ENCODE measurements around the gene SIK3.
A peak's percentile ranks its signal among the peaks of the same experiment; 100 is the strongest.
"Not testable (repeated sequence)": the region's sequence is repeated elsewhere in the genome, so short reads cannot be mapped to it uniquely, and the experiment has no call there.

The SIK3 gene

DNA sequence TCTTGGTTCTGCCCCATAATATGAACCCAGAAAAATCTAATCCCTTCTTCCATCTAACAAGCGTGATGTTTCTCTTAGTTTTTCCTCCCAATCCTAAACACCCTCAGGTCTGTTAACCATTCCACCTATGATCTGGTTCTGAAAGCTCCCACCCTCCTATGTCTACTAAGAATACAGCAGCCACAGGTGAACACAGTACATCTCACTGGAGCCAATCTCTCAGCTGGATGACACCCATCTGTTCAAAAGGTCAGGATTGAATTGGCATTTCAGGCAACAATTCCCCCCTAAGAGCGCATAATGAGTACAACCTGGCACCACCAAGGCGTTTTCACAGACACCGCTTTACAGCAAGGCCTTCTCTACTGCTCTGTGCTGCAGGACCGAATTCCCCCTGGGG lies 241.8 kb downstream of the SIK3 start:
- DNase-seq: no peak

DNA sequence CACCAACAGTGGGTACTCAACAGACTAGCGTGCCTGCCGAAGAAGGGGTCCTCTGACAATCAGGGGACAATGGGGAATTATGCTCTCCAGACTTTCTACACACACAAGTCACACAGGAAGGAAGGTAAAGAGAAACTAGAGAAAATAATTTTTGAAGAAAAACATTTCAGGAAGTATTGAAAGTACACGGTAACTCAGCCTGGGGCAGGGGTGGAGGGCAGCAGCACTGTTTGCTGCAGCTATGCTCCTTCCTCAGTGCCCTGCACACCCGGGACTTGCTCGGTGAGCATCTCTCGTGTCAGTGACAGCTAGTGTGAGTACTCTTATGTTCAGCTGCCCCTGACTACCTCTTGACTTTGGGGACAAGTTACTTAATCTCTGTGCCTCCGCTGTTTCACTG lies 242.8 kb downstream of the SIK3 start:
- no peak for DNase-seq

GRCh38 chr11:116853461-116854073 lies 244.7 kb downstream of the SIK3 start:
- DNase-seq: peak; percentile 82

GRCh38 chr11:116852261-116853031 lies 245.8 kb downstream of the SIK3 start:
- DNase-seq: no peak

DNA sequence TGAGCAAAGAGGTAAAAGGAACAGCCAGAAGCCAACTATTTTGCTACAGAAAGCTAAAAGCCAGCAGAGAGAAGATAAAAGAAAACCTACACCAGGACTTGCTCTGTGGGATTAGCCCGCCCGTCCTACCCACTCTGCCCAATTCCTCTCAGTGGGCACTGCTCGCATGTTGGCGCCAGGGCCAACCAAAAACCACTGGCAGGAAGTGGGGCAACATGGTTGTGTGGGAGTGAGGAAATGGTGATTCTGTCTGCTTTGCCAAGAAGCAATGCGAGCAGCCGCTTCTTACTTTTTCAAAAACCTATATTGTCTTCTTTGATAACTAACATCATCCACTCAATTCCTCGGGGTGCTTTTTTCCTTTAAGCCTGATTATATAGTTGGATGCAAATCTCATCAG lies 246.6 kb downstream of the SIK3 start:
- peak; percentile 62 for DNase-seq

DNA sequence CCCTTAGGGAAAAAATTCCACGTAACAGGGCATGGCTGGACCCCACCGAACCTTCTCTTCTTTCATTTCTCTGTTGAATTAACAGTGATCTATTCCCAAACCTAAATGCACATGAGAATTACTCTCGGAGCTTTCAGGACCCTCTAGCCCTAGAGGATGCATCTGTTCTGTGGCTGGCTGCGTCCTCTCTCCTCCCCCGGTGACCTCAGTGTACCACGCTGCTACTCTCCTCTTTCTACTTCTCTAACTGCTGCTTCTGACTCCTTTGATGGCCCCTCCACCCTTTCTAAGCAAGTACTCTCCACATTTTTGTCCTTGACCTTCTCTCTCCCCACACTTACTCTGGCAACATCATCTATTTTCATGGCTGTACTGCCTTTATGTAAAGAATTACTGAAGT lies 248.7 kb downstream of the SIK3 start:
- DNase-seq: no peak

- DNase-seq: no peak
These were observed 249.2 kb downstream of the SIK3 start for GRCh38 chr11:116849060-116849459.

DNA sequence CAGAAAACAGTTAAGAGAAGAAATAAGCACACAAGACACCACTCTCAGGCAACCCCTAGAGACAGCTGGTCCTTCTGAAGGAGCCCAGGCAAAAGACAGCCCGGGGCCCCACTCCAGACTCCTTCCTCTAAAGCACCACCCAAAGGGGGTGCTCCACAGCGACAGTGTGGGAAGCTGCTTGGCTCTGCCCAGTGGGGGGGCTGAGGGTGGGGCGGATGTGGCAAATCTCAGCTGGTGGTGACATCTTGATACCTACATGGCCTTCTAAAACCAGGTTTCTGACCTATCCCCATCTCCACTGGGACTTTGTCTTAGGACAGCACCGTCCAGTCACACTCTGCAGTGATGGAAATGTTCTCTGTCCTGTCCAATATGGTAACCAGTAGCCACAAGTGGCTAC lies 250.6 kb downstream of the SIK3 start:
- DNase-seq: no peak

- no peak for DNase-seq
These were observed 253.5 kb downstream of the SIK3 start for GRCh38 chr11:116844722-116845121.

DNA sequence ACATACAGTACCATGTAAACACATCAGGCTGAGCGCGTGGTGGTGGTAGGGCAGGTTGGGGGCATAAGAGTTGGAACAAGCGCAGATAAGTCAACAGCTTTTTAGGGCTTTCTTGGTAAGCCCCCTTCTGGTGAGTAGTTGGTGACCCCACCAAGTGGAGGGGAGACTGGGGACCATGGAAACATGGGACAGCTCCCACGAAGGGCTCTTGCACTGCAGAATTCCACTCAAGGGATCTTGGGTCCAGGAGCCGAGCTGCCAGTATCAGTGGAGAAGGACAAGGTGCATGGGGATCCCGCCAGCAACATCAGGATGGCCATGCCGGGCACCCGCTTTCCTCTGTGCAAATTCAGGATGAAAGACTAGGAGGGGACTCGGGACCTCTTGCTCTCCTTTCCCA lies 254.6 kb downstream of the SIK3 start:
- DNase-seq: no peak

- DNase-seq: no peak
These were observed 255.3 kb downstream of the SIK3 start for GRCh38 chr11:116842909-116843308.

GRCh38 chr11:116842117-116842516 lies 256.1 kb downstream of the SIK3 start:
- no peak for DNase-seq

GRCh38 chr11:116840746-116841296 lies 257.4 kb downstream of the SIK3 start:
- no peak for DNase-seq

GRCh38 chr11:116840224-116840745 lies 257.9 kb downstream of the SIK3 start:
- DNase-seq: no peak

GRCh38 chr11:116838321-116839084 lies 259.7 kb downstream of the SIK3 start:
- DNase-seq: no peak

- DNase-seq: no peak
These were observed 260.8 kb downstream of the SIK3 start, which contains the start of gene APOA1 for GRCh38 chr11:116837231-116838091. TSS of gene APOA1 (minus strand) at chr11:116837622. CDS start at chr11:116837387, 235 bp downstream.

DNA sequence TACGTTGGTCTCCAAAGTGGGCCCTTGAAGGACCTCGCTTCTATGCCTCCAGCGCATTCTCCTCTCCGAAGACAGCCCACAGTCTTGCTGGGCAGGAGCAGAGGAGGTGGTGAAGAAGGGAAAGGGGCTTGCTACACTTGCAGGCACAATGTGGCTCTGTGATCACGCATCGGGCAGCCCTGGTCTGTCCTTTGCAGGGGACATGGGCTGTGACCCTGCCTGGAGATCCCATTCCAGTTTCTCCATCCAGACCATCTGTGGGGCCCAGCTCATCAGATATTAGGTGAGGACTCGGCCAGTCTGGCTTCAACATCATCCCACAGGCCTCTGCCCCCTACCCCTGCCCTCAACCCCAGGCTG lies 261.6 kb downstream of the SIK3 start:
- DNase-seq: no peak

DNA sequence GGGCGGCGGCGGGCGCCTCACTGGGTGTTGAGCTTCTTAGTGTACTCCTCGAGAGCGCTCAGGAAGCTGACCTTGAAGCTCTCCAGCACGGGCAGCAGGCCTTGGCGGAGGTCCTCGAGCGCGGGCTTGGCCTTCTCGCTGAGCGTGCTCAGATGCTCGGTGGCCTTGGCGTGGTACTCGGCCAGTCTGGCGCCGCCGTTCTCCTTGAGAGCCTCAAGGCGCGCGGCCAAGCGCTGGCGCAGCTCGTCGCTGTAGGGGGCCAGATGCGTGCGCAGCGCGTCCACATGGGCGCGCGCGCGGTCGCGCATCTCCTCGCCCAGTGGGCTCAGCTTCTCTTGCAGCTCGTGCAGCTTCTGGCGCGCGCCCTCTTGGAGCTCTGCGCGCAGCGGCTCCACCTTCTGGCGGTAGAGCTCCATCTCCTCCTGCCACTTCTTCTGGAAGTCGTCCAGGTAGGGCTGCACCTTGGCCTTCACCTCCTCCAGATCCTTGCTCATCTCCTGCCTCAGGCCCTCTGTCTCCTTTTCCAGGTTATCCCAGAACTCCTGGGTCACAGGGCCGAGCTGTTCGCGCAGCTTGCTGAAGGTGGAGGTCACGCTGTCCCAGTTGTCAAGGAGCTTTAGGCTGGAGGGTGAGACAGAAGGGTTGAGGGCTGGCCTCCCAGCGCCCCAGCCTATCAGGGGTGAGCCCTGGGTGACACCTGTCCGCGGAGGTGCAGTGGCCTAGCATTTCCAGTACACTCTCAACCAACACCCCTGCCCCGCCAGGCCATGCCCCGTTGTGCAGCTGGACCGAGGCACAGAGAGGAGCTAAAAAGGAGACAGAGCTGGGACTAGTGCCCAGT lies 262.2 kb downstream of the SIK3 start:
- peak; percentile 86 for DNase-seq

DNA sequence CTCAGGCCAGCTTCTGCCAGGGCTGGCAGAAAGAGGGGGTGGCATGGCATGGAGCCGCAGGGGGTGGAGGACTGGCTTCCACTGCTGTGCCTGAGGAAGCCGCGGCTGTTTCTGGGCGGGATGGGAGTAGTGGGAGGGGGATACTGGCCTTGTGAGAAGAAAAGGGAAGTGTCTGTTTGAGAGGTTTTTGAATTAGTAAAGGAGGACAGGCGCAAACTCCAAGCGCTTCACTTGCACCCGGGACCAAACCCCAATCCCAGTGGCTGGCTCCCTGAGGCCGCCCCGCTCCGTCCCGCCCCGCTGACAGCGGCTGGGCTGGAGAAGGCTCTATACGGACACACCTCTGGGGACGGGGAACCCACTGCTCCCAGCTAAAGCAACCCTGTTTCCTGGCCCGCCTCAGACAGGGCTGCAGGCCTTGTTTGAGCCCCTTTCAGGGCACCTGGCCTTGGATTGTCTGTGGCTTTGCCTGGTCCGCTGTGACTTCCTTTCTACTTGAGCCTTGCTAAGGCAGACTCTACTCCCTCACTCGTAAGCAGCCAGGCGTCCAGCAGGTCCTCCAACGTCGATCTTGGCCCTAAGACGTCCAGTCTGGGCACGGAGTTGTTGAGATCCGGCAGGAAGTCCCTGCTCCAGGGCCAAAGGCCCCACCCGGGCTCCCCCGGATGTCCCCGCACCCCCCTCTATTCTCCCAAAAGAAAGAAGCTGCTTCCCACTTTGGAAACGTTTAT lies 263.0 kb downstream of the SIK3 start:
- DNase-seq: no peak

DNA sequence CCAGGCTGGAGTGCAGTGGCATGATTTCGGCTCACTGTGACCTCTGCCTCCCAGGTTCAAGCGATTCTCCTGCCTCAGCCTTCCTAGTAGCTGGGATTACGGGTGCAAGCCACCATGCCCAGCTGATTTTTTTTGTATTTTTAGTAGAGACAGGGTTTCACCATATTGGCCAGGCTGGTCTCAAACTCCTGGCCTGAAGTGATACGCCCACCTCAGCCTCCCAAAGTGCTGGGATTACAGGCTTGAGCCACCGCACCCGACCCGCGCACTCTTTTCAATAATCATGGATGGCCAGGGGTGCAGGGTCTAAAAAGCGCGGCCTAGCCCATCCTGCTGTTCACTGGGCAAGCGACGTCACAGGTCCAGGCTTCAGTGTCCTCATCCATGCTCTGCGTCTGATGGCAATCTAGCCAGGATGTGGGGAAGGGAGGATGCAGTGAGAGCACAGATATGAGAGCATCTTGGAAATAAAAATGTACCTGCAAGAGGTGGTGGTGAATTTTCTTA lies 263.6 kb downstream of the SIK3 start:
- not testable (repeated sequence) for DNase-seq

All from CD4-positive, alpha-beta T cell treated with Interleukin-10 for 1 hour (primary cell).